Endothelial cell of umbilical vein (primary cell): ENCODE results near the gene CETP. TPM values are rescaled to one million over a fixed set of nuclear protein-coding genes. Genes with fewer than 3 reads are reported as not detected.

ENCODE experiments used
- BruUV-seq: library from RNA; stranded (reverse); fragments of 400-500 nt; replicated peaks from 2 replicates; lab custom pipeline; 2021; lab: Mats Ljungman, UMichigan
- CTCF ChIA-PET: fragments of 300-600, 350-600 bp; sonication (Branson Sonifier 250); formaldehyde crosslinking; loops from one replicate; lab custom pipeline; 2021; ENCODE audit warnings: antibody characterized with exemption, inconsistent platforms; lab: Charles Lee
- POLR2A ChIA-PET: fragments of 300-600, 350-600 bp; sonication (Branson Sonifier 250); formaldehyde crosslinking; loops from one replicate; lab custom pipeline; 2021; ENCODE audit warnings: antibody characterized with exemption, inconsistent platforms; lab: Charles Lee
- DNase-seq: peaks from one replicate; pipeline ENCODE4 v3.0.0-alpha.2; 2011; ENCODE audit warnings: low read depth, low spot score
- FAIRE-seq: peaks from 2 replicates; lab custom pipeline; 2011; peaks lifted over from hg19 to GRCh38; lab: Jason Lieb, UNC
- H2AFZ ChIP-seq: 2 replicates; pipeline ENCODE4 v1.6.0; 2012; ENCODE audit warnings: low read depth, low read length, control low read depth, inconsistent platforms
- H3K27ac ChIP-seq: 2 replicates; pipeline ENCODE4 v1.5.1; 2011; ENCODE audit warnings: low read depth, mild to moderate bottlenecking, control low read depth, low read length, moderate library complexity; ENCODE audit not compliant: insufficient read depth
- H3K27me3 ChIP-seq, 2 experiments: 2 replicates each; pipeline versions ENCODE4 v1.6.0 to v1.6.1; 2011; ENCODE audit warnings: low read length in 2 of 2, mixed read lengths in 1 of 2; ENCODE audit not compliant: control insufficient read depth in 2 of 2, insufficient read depth in 2 of 2
- H3K36me3 ChIP-seq, 2 experiments: 2 replicates in 1 of 2; 3 replicates in 1 of 2; pipeline ENCODE4 v1.5.1; 2011; ENCODE audit warnings: low read length in 2 of 2, mild to moderate bottlenecking in 1 of 2, moderate library complexity in 1 of 2; ENCODE audit not compliant: control insufficient read depth in 2 of 2, insufficient read depth in 2 of 2; ENCODE audit errors: extremely low read depth in 1 of 2
- H3K4me1 ChIP-seq: 3 replicates; pipeline ENCODE4 v1.5.1; 2011; ENCODE audit warnings: mild to moderate bottlenecking, low read length; ENCODE audit not compliant: control insufficient read depth, insufficient read depth; ENCODE audit errors: extremely low read depth
- H3K4me2 ChIP-seq: 2 replicates; pipeline ENCODE4 v1.6.1; 2011; ENCODE audit warnings: low read length, control low read depth, mixed read lengths; ENCODE audit not compliant: insufficient read depth
- H3K4me3 ChIP-seq, 3 experiments: fragments of 200-600 bp in 1 of 3; sonication (generic), shearing (Covaris generic) in 1 of 3; replicated peaks in 1 of 3; 2 replicates each; pipeline ENCODE4 v1.5.1; 2011 to 2016; ENCODE audit warnings: control low read depth in 3 of 3, low read length in 3 of 3, mild to moderate bottlenecking in 2 of 3, inconsistent platforms in 1 of 3, low read depth in 1 of 3, moderate library complexity in 1 of 3; ENCODE audit not compliant: insufficient read depth in 1 of 3
- H3K79me2 ChIP-seq: 2 replicates; pipeline ENCODE4 v1.6.0; 2012; ENCODE audit warnings: low read length, inconsistent platforms; ENCODE audit not compliant: control insufficient read depth, insufficient read depth
- H3K9ac ChIP-seq: replicated peaks from 2 replicates; pipeline ENCODE3; 2011; ENCODE audit warnings: low read length, control low read depth; ENCODE audit not compliant: insufficient read depth; ENCODE audit errors: extremely low read depth
- H3K9me1 ChIP-seq: replicated peaks from 3 replicates; pipeline ENCODE4 v1.6.0; 2011; ENCODE audit warnings: mild to moderate bottlenecking, low read length; ENCODE audit not compliant: control insufficient read depth, insufficient read depth; ENCODE audit errors: extremely low read depth
- H3K9me3 ChIP-seq: replicated peaks from 2 replicates; pipeline ENCODE4 v1.5.1; 2012; ENCODE audit warnings: low read length, inconsistent platforms; ENCODE audit not compliant: control insufficient read depth, insufficient read depth
- H4K20me1 ChIP-seq: replicated peaks from 2 replicates; pipeline ENCODE3; 2011; ENCODE audit warnings: mild to moderate bottlenecking, low read length; ENCODE audit not compliant: control insufficient read depth, insufficient read depth; ENCODE audit errors: extremely low read depth
- CTCF ChIP-seq, 2 donors: IDR thresholded peaks; 1 replicate in 1 of 2; 2 replicates in 1 of 2; pipeline ENCODE4 v1.5.1; 2011; ENCODE audit warnings: low read length in 2 of 2, mild to moderate bottlenecking in 2 of 2, moderate library complexity in 2 of 2, control low read depth in 1 of 2, inconsistent platforms in 1 of 2, low read depth in 1 of 2; ENCODE audit not compliant: insufficient read depth in 1 of 2; ENCODE audit errors: extremely low read depth in 1 of 2
- EZH2 ChIP-seq: IDR thresholded peaks from 2 replicates; pipeline ENCODE4 v1.6.1; 2012; ENCODE audit warnings: borderline replicate concordance, low read depth, mild to moderate bottlenecking, moderate library complexity, low read length, inconsistent platforms; ENCODE audit not compliant: severe bottlenecking
- FOS ChIP-seq: IDR thresholded peaks from 2 replicates; pipeline ENCODE4 v1.6.1; 2011; ENCODE audit warnings: mild to moderate bottlenecking, low read length, moderate library complexity, borderline replicate concordance; ENCODE audit not compliant: insufficient read depth
- GATA2 ChIP-seq: IDR thresholded peaks from 2 replicates; pipeline ENCODE4 v1.7.0; 2011; ENCODE audit warnings: low read depth, mild to moderate bottlenecking, moderate library complexity, mixed read lengths, low read length; ENCODE audit not compliant: insufficient read length, insufficient read depth
- JUN ChIP-seq: IDR thresholded peaks from 2 replicates; pipeline ENCODE4 v1.6.1; 2011; ENCODE audit warnings: borderline replicate concordance, low read depth; ENCODE audit not compliant: insufficient read length, insufficient read depth
- MAX ChIP-seq: IDR thresholded peaks from 2 replicates; pipeline ENCODE4 v1.6.1; 2011; ENCODE audit not compliant: insufficient read depth, insufficient read length
- MYC ChIP-seq: IDR thresholded peaks from one replicate; pipeline ENCODE4 v1.6.1; 2011; ENCODE audit warnings: mild to moderate bottlenecking, low read depth, low read length
- POLR2A ChIP-seq: IDR thresholded peaks from 2 replicates; pipeline ENCODE4 v1.6.1; 2012; ENCODE audit warnings: low read depth, mild to moderate bottlenecking, control low read depth, low read length
- POLR2AphosphoS5 ChIP-seq: IDR thresholded peaks from 2 replicates; pipeline ENCODE4 v1.6.1; 2012; ENCODE audit warnings: low read depth, mild to moderate bottlenecking, control low read depth, low read length, moderate library complexity; ENCODE audit not compliant: insufficient read depth
- dilution Hi-C: fragments of 300-500 bp; cut with MboI; formaldehyde crosslinking; loops from one replicate; pipeline ENCODE4 v1.15.0; 2019; ENCODE audit warnings: low sequenced_read_pairs; ENCODE audit not compliant: extremely low pct_ligation_motif_present
- intact Hi-C: fragments of 100-400 bp; cut with micrococcal nuclease; formaldehyde crosslinking; loops from one replicate; pipeline ENCODE4 v1.10.0; 2022
- polyA plus RNA-seq, 4 experiments: library from polyadenylated mRNA; depleted of rRNA in 3 of 4; stranded (reverse) in 3 of 4; unstranded in 1 of 4; fragments of >200 nt; gene quantifications; 2 replicates each; pipeline versions ENCODE4 v1.2.1 to v1.2.3, GENCODE V29; 2011 to 2012; ENCODE audit warnings: missing spikeins in 1 of 4
- total RNA-seq: library from RNA; stranded (reverse); gene quantifications from 2 replicates; pipeline ENCODE4 v1.2.3, GENCODE V29; 2021

The CETP gene
- total and polyA plus RNA-seq, 2 donors (not counting 3 experiments of a cell fraction or from before 2014, with no cell fraction given): 2.2 to 2.8 TPM

GRCh38 chr16:56981729-56982271 is 20.1 kb downstream of the CETP start:
- no peak for FAIRE-seq
- DNase-seq: no peak
- Histone ChIP-seq H3K4me3 (no peak overlapping the region), H3K4me1 (peaks cover 2% of the 10 kb centered on the region), H4K20me1 (no peaks in the 10 kb centered on the region), H2AFZ (no peak overlapping the region), H3K79me2 (no peaks in the 10 kb centered on the region), H3K9ac (no peak overlapping the region), H3K36me3 (no peaks in the 10 kb centered on the region), H3K27me3 (no peaks in the 10 kb centered on the region), H3K9me3 (no peaks in the 10 kb centered on the region), H3K27ac (no peak overlapping the region), H3K4me2 (no peak overlapping the region), H3K9me1 (no peaks in the 10 kb centered on the region)
- TF ChIP-seq POLR2AphosphoS5: no peak
- TF ChIP-seq MYC: no peak
- TF ChIP-seq MAX: no peak
- no peak for TF ChIP-seq EZH2
- no peak for TF ChIP-seq JUN
- TF ChIP-seq CTCF (IDR thresholded peaks at IDR 0.05; ENCODE audit: extremely low read depth in 1 of 2, insufficient read depth in 1 of 2, low read depth in 1 of 2, low read length in 2 of 2): no peak
- TF ChIP-seq POLR2A: no peak
- TF ChIP-seq FOS: no peak
- TF ChIP-seq GATA2: no peak
- BruUV-seq: no TSS peak
- CTCF ChIA-PET: no interaction called here
- dilution Hi-C loops: no loop called here
- intact Hi-C loops: no loop called here
- POLR2A ChIA-PET: no interaction called here
